Activated CD8-positive, alpha-beta T cell treated with anti-CD3 and anti-CD28 coated beads, Interleukin-2, amount 10 ng/mL, durations not matched to agents 7 days and 5 days (primary cell): ENCODE data around the gene SCN4A. TPM values are rescaled to one million over a fixed set of nuclear protein-coding genes. Genes with fewer than 3 reads are reported as not detected.

Source experiments
- ATAC-seq: fragments of 150-1000 bp; cut with Tn5 transposase; one replicate; pipeline ENCODE4 v1.10.0; 2021; ENCODE audit warnings: moderate library complexity
- CTCF ChIA-PET: fragments of 350-600 bp; sonication (Branson Sonifier 250); formaldehyde crosslinking; loops from one replicate; lab custom pipeline; 2021; ENCODE audit warnings: antibody characterized with exemption; lab: Charles Lee
- POLR2A ChIA-PET: fragments of 350-600 bp; sonication (Branson Sonifier 250); formaldehyde crosslinking; loops from one replicate; lab custom pipeline; 2021; ENCODE audit warnings: antibody characterized with exemption; lab: Charles Lee
- DNase-seq: peaks from one replicate; pipeline ENCODE4 v3.0.0-alpha.2; 2020
- H3K27ac Mint-ChIP-seq: one replicate; pipeline ENCODE4 v1.8.0; 2021; ENCODE audit warnings: mild to moderate bottlenecking, mixed read lengths
- H3K27me3 Mint-ChIP-seq: one replicate; pipeline ENCODE4 v1.8.0; 2021; ENCODE audit warnings: low read depth, mixed read lengths
- H3K36me3 Mint-ChIP-seq: one replicate; pipeline ENCODE4 v1.8.0; 2021; ENCODE audit warnings: low read depth, mixed read lengths
- H3K4me1 Mint-ChIP-seq: one replicate; pipeline ENCODE4 v1.8.0; 2021; ENCODE audit warnings: low read depth, mixed read lengths
- H3K4me3 Mint-ChIP-seq: one replicate; pipeline ENCODE4 v1.8.0; 2021; ENCODE audit warnings: mild to moderate bottlenecking, mixed read lengths
- H3K9me3 Mint-ChIP-seq: one replicate; pipeline ENCODE4 v1.8.0; 2022; ENCODE audit warnings: mixed read lengths; ENCODE audit not compliant: insufficient read depth
- total RNA-seq, 2 experiments: library from RNA; stranded (reverse); gene quantifications; one replicate each; pipeline ENCODE4 v1.2.3, GENCODE V29; 2021

The SCN4A gene
- total RNA-seq, 2 experiments from 2014 or later, result not detected

DNA sequence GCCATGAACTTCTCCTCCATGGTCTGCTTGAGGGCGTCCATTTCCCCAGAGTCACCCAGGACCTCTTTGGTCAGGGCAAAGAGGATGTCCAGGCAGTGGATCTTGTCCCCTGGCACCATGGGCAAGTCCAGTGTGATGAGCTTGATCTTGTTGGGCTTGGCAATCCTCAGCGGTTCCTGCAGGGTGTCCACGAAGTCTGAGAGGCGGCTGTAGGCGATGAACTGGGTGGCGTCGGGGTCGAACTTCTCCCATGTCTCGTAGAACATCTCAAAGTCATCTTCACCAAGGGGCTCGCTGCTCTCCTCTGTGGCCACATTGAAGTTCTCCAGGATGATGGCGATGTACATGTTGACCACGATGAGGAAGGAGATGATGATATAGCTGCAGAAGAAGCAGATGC, 31.6 kb downstream of the SCN4A start:
- H3K4me1 Mint-ChIP-seq, result peaks cover 18% of the 10 kb centered on the region
- CTCF ChIA-PET, result interaction anchor here (0.8 to 2.5 kb wide), 3 partner anchors 9 to 22 kb away, joined by 3 to 8 read pairs (median 3); partner anchors contain the start of genes CD79B and GH1
- DNase-seq (no peak), ATAC-seq (no peak)
- no peaks in the 10 kb centered on the region for H3K36me3 Mint-ChIP-seq
- no peak overlapping the region for H3K4me3 Mint-ChIP-seq
- no peaks in the 10 kb centered on the region for H3K9me3 Mint-ChIP-seq
- H3K27ac Mint-ChIP-seq, result no peak overlapping the region
- peaks cover 40% of the 10 kb centered on the region for H3K27me3 Mint-ChIP-seq
- POLR2A ChIA-PET, result no interaction called here

GRCh38 chr17:63940584-63940983, 32.1 kb downstream of the SCN4A start:
- DNase-seq, result no peak
- H3K36me3 Mint-ChIP-seq, result no peaks in the 10 kb centered on the region
- no peak overlapping the region for H3K27ac Mint-ChIP-seq
- CTCF ChIA-PET, result interaction anchor here (0.8 to 1.5 kb wide), 3 partner anchors 8 to 21 kb away, joined by 3 to 5 read pairs (median 3); partner anchors contain the start of gene CD79B
- POLR2A ChIA-PET, result interaction anchor here (1.0 kb wide), 1 partner anchor 9 kb away, joined by 3 read pairs; the partner anchor contains the start of gene CD79B
- no peak for ATAC-seq
- no peak overlapping the region for H3K4me3 Mint-ChIP-seq
- H3K27me3 Mint-ChIP-seq, result peaks cover 43% of the 10 kb centered on the region
- peaks cover 12% of the 10 kb centered on the region for H3K4me1 Mint-ChIP-seq
- no peaks in the 10 kb centered on the region for H3K9me3 Mint-ChIP-seq

DNA sequence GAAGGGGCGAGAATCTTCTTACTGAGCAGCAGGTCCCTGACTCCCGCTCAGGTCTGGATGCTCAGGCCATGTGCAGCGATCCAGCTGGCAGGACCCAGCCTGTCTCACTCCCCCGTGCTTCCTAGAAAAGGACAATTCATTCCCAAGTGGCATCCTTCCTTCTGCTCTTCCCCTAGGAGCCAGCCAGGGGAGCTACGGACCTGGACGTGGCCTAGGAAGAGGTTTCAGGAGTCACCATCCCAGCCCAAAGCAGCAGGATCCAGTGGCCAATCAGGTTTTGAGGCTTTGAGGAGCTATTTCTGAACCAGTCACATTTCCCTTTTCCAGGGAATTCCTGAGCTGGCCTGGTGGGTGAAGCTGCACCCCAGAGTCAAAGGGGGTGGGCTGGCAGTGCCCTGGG, 32.8 kb downstream of the SCN4A start:
- Mint-ChIP-seq H3K36me3 (no peaks in the 10 kb centered on the region), H3K27me3 (peaks cover 42% of the 10 kb centered on the region), H3K4me1 (peaks cover 5% of the 10 kb centered on the region), H3K27ac (no peak overlapping the region), H3K4me3 (no peak overlapping the region), H3K9me3 (no peaks in the 10 kb centered on the region)
- no peak for ATAC-seq
- ChIA-PET POLR2A (interaction anchor here (1.0 kb wide), 1 partner anchor 8 kb away, joined by 3 read pairs; the partner anchor contains the start of gene CD79B), CTCF (interaction anchor here (1.0 to 1.5 kb wide), 3 partner anchors 10 to 20 kb away, joined by 3 to 5 read pairs (median 3); no protein-coding TSS in a partner anchor)
- DNase-seq, result no peak

GRCh38 chr17:63939401-63939800, 33.3 kb downstream of the SCN4A start:
- Mint-ChIP-seq H3K27me3 (peaks cover 42% of the 10 kb centered on the region), H3K4me1 (peaks cover 4% of the 10 kb centered on the region), H3K36me3 (no peaks in the 10 kb centered on the region), H3K9me3 (no peaks in the 10 kb centered on the region), H3K27ac (no peak overlapping the region), H3K4me3 (no peak overlapping the region)
- POLR2A ChIA-PET, result interaction anchor here (1.0 kb wide), 1 partner anchor 7 kb away, joined by 3 read pairs; the partner anchor contains the start of gene CD79B
- CTCF ChIA-PET, result interaction anchor here (1.0 to 1.2 kb wide), 2 partner anchors 10 to 20 kb away, joined by 3 to 5 read pairs; no protein-coding TSS in a partner anchor
- no peak for ATAC-seq
- DNase-seq, result no peak

DNA sequence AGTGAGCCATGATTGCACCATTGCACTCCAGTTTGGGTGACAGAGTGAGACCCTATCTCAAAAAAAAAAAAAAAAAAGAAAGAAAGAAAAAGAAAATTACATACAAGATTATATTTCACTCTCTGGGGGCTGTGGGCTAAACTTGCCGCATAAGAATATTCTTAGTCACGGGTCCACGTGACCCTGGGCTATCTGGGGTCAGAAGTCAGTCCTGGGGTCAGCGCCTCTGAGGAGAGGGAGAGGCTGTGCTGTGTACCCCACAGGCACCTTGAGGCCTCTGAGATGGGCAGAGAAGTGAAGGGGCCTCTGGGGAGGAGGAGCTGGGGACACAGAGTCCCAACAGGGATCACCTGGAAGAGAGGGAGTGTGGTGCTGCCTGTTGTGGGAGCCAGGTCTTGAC, 34.8 kb downstream of the SCN4A start:
- CTCF ChIA-PET, result interaction anchor here (0.7 to 1.2 kb wide), 2 partner anchors 9 to 18 kb away, joined by 4 to 5 read pairs; no protein-coding TSS in a partner anchor

GRCh38 chr17:63937319-63937718, 35.4 kb downstream of the SCN4A start:
- Mint-ChIP-seq H3K27ac (no peak overlapping the region), H3K9me3 (no peaks in the 10 kb centered on the region), H3K4me3 (no peak overlapping the region), H3K27me3 (peaks cover 31% of the 10 kb centered on the region), H3K36me3 (no peaks in the 10 kb centered on the region), H3K4me1 (peaks cover 13% of the 10 kb centered on the region)
- no peak for DNase-seq
- ATAC-seq, result no peak
- ChIA-PET CTCF (no interaction called here), POLR2A (no interaction called here)

More for the DNA sequence above, 34.8 kb downstream of the SCN4A start:
- Mint-ChIP-seq H3K4me3 (no peak overlapping the region), H3K4me1 (peaks cover 7% of the 10 kb centered on the region), H3K36me3 (no peaks in the 10 kb centered on the region), H3K27ac (no peak overlapping the region), H3K27me3 (peaks cover 37% of the 10 kb centered on the region), H3K9me3 (no peaks in the 10 kb centered on the region)
- no peak for DNase-seq
- POLR2A ChIA-PET, result no interaction called here
- no peak for ATAC-seq

DNA sequence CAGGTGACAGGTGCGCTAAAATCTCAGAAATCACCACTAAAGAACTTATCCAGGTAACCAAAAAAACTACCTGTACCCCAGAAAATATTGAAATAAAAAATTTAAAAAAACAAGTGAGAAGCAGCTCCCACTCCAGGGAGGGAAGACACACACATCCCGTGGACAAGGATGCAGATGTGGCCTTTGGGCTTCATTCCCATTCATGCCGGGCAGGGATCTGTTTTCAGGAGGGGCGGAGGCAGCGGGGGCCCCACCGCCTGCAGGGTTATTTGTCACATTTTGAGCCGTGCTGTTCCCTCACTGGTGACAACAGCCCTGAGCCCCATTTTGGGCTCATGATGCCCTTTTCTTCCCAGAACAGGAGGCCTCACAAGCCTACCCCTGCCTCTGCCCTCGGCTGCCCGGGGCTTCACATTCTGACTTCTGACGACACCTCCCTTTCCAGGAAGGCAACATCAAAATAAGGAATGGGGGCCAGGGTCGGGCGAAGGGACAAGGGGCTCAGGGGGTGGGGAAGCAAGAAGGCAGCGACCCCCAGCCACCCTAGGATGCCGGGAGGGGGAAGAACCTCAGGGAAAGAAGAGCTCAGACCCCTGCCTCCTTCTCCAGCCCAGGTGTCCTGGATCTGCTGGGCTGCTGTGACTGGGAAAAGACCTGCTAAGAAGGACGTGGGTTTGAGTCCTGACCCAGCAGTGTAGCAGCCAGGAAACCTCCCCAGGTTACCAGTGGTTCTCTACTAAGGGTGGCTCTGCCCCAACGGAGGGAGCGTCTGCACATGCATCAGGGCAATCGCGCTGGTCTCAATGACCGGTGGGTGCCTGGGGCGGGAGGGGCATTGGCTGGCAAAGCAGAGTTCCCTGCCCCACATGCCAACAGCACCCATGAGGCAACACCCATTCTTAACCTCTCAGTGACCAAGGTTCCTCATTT, 38.3 kb downstream of the SCN4A start:
- Mint-ChIP-seq H3K4me1 (peaks cover 33% of the 10 kb centered on the region), H3K9me3 (no peaks in the 10 kb centered on the region), H3K27ac (no peak overlapping the region), H3K4me3 (no peak overlapping the region), H3K36me3 (peaks cover 3% of the 10 kb centered on the region), H3K27me3 (peaks cover 20% of the 10 kb centered on the region)
- CTCF ChIA-PET, result interaction anchor here (1.3 to 8.8 kb wide), 2 partner anchors 12 to 95 kb away, joined by 5 to 59 read pairs; no protein-coding TSS in a partner anchor
- no peak for DNase-seq
- POLR2A ChIA-PET, result interaction anchor here (0.6 to 2.9 kb wide), 3 partner anchors 12 to 99 kb away, joined by 3 to 12 read pairs (median 3); partner anchors contain the start of gene ICAM2
- no peak for ATAC-seq

DNA sequence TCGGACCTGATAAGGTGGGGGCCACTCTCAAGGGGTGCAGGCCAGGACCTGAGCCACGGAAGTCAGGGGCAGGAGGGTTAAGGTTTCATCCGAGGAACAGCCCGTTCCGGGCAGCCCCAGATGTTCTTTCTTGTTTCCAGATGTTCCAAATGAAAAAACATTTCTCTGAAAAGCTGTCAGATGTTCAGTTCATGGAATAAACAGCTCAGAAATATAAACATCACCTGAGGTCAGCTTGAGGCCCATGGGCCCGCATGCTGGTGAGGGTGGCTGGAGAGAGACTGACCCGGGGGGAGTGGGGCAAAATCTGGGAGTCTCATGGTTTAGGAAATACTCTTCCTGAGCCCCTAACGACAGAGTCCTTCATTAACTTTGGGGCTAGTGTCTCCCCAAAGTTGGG, 39.1 kb downstream of the SCN4A start:
- peaks cover 6% of the 10 kb centered on the region for H3K36me3 Mint-ChIP-seq
- ChIA-PET POLR2A (interaction anchor here (2.9 kb wide), 1 partner anchor 13 kb away, joined by 12 read pairs; no protein-coding TSS in a partner anchor), CTCF (interaction anchor here (3.3 to 8.8 kb wide), 3 partner anchors 13 to 92 kb away, joined by 23 to 59 read pairs (median 30); partner anchors contain the start of gene GH1)

GRCh38 chr17:63932721-63933120, 40.0 kb downstream of the SCN4A start:
- ATAC-seq, result no peak

More for the DNA sequence above, 39.1 kb downstream of the SCN4A start:
- Mint-ChIP-seq H3K4me1 (peaks cover 29% of the 10 kb centered on the region), H3K9me3 (no peaks in the 10 kb centered on the region), H3K27ac (no peak overlapping the region), H3K4me3 (no peak overlapping the region), H3K27me3 (peaks cover 14% of the 10 kb centered on the region)
- DNase-seq (no peak), ATAC-seq (no peak)

GRCh38 chr17:63931981-63932561, 40.6 kb downstream of the SCN4A start, which contains the start of gene CD79B:
Gene CD79B, minus strand, starts transcription at chr17:63932331. Its CDS starts 70 bp downstream, at chr17:63932261.
- Mint-ChIP-seq H3K27me3 (peaks cover 11% of the 10 kb centered on the region), H3K4me1 (peaks cover 29% of the 10 kb centered on the region), H3K27ac (peak within 1 kb of the TSS; percentile 89), H3K36me3 (peaks cover 6% of the 10 kb centered on the region), H3K9me3 (no peaks in the 10 kb centered on the region), H3K4me3 (peak within 1 kb of the TSS; percentile 93)
- ATAC-seq, result peak; percentile 73
- ChIA-PET POLR2A (interaction anchor here (0.7 to 2.9 kb wide), 4 partner anchors 8 to 99 kb away, joined by 3 to 12 read pairs (median 3); no protein-coding TSS in a partner anchor), CTCF (interaction anchor here (0.9 to 8.8 kb wide), 14 partner anchors 9 to 202 kb away, joined by 3 to 59 read pairs (median 6); partner anchors contain the start of genes GH1 and GH2)
- peak; percentile 54 for DNase-seq

More at GRCh38 chr17:63932721-63933120, 40.0 kb downstream of the SCN4A start:
- Mint-ChIP-seq H3K4me1 (peaks cover 29% of the 10 kb centered on the region), H3K36me3 (peaks cover 6% of the 10 kb centered on the region), H3K9me3 (no peaks in the 10 kb centered on the region), H3K27ac (peak overlapping the region; percentile 39), H3K27me3 (peaks cover 14% of the 10 kb centered on the region), H3K4me3 (peak overlapping the region; percentile 93)
- CTCF ChIA-PET, result interaction anchor here (0.9 to 8.8 kb wide), 12 partner anchors 8 to 201 kb away, joined by 3 to 59 read pairs (median 6); partner anchors contain the start of genes GH1 and GH2
- no peak for DNase-seq
- POLR2A ChIA-PET, result interaction anchor here (0.7 to 2.9 kb wide), 2 partner anchors 11 to 14 kb away, joined by 3 to 12 read pairs; no protein-coding TSS in a partner anchor
